AG09309 (cell line): ENCODE results near the gene AMBRA1.

ENCODE experiments used
- DNase-seq: peaks from one replicate; pipeline ENCODE4 v3.0.0-alpha.2; 2010; ENCODE audit warnings: low read depth
- H3K4me3 ChIP-seq: 2 replicates; pipeline ENCODE4 v1.5.1; 2011; ENCODE audit warnings: mild to moderate bottlenecking, low read depth, low read length, moderate library complexity; ENCODE audit not compliant: control insufficient read depth
- CTCF ChIP-seq: IDR thresholded peaks from 2 replicates; pipeline ENCODE4 v1.5.1; 2011; ENCODE audit warnings: mild to moderate bottlenecking, low read depth, low read length, inconsistent platforms; ENCODE audit not compliant: insufficient read depth, control insufficient read depth; ENCODE audit errors: missing control alignments

The AMBRA1 gene

DNA sequence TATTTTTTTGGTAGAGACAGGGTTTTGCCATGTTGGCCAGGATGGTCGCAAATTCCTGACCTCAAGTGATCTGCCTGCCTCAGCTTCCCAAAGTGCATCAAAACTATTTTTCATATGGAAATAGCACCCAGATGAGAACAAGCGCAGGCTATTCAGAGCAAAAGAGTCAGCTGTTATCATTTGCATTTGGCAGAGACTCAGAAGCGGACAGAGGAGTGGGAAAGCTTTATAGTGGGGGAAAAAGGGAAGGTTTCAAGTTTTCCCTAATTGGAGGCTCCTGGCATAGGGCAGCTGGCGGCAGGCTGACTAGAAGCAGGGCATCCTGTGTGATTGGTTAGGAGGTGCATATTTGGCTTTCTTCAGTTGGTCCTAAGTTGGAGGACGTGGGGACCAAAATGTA is 43.7 kb upstream of the AMBRA1 start:
- H3K4me3 ChIP-seq = no peak overlapping the region
- no peak for DNase-seq
- no peak for TF ChIP-seq CTCF

DNA sequence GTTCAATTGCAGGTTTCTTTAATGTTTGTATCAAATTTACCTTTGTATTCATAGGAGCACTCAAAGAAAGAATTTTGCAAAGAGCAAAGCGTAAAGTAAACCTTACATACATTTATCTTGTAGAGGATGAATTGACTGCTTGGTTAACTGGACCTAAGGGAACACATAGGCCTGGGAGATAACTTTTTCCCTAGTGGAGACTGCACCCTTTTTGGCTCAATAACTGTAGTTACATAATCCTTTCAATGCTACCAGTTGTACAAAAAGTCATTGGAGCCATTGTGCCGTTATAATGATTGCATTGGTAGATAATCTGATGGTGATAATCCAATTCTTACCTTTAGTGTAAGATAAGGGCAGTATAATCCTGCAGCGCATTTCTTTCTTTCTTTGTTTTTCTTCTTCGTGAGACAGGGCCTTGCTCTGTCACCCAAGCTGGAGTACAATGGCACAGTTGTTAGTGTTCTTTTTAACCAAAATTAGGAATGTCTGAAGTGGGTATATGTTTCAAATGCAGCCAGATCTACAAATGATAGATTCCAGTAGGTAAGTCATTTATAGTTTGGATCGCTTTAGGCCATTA is 41.8 kb upstream of the AMBRA1 start:
- no peak for TF ChIP-seq CTCF
- DNase-seq = no peak
- no peak overlapping the region for H3K4me3 ChIP-seq

- no peak for TF ChIP-seq CTCF
- no peak for DNase-seq
- no peak overlapping the region for H3K4me3 ChIP-seq
Measured at GRCh38 chr11:46633291-46634217, 39.7 kb upstream of the AMBRA1 start.

- DNase-seq = no peak
- H3K4me3 ChIP-seq = no peak overlapping the region
- TF ChIP-seq CTCF = no peak
Measured at GRCh38 chr11:46632502-46632901, 38.7 kb upstream of the AMBRA1 start.

- TF ChIP-seq CTCF = no peak
- DNase-seq = no peak
- no peak overlapping the region for H3K4me3 ChIP-seq
Measured at GRCh38 chr11:46631676-46632075, 37.9 kb upstream of the AMBRA1 start.

GRCh38 chr11:46630237-46630636 is 36.4 kb upstream of the AMBRA1 start:
- DNase-seq = no peak
- TF ChIP-seq CTCF = no peak
- H3K4me3 ChIP-seq = no peak overlapping the region
